AG20443 (cell line): Measurements from ENCODE around the gene EDIL3.
"Not testable (repeated sequence)": the region's sequence is repeated elsewhere in the genome, so short reads cannot be mapped to it uniquely, and the experiment has no call there.

Experiments
- DNase-seq: peaks from one replicate; pipeline ENCODE4 v3.0.0; 2012; ENCODE audit warnings: low spot score, mixed read lengths

Gene EDIL3

GRCh38 chr5:84378420-84378819 is 6.3 kb downstream of the EDIL3 start:
- DNase-seq: no peak

- no peak for DNase-seq
Observed at GRCh38 chr5:84376346-84376745, 8.3 kb downstream of the EDIL3 start.

- DNase-seq: no peak
Observed at GRCh38 chr5:84374568-84374967, 10.1 kb downstream of the EDIL3 start.

GRCh38 chr5:84373506-84373905 is 11.2 kb downstream of the EDIL3 start:
- no peak for DNase-seq

GRCh38 chr5:84372066-84372695 is 12.5 kb downstream of the EDIL3 start:
- peak; percentile 16 for DNase-seq

GRCh38 chr5:84370176-84370575 is 14.5 kb downstream of the EDIL3 start:
- no peak for DNase-seq

- DNase-seq: no peak
Observed at GRCh38 chr5:84364043-84364442, 20.6 kb downstream of the EDIL3 start.

- DNase-seq: no peak
Observed at GRCh38 chr5:84362061-84362720, 22.5 kb downstream of the EDIL3 start.

- DNase-seq: no peak
Observed at GRCh38 chr5:84361572-84361971, 23.1 kb downstream of the EDIL3 start.

- no peak for DNase-seq
Observed at GRCh38 chr5:84360056-84360455, 24.6 kb downstream of the EDIL3 start.

GRCh38 chr5:84354101-84354500 is 30.6 kb downstream of the EDIL3 start:
- DNase-seq: no peak

GRCh38 chr5:84344788-84345187 is 39.9 kb downstream of the EDIL3 start:
- no peak for DNase-seq

- DNase-seq: no peak
Observed at GRCh38 chr5:84343171-84343570, 41.5 kb downstream of the EDIL3 start.

GRCh38 chr5:84332106-84332505 is 52.6 kb downstream of the EDIL3 start:
- no peak for DNase-seq

- DNase-seq: no peak
Observed at GRCh38 chr5:84327591-84327990, 57.1 kb downstream of the EDIL3 start.

GRCh38 chr5:84322646-84323045 is 62.0 kb downstream of the EDIL3 start:
- no peak for DNase-seq

- DNase-seq: not testable (repeated sequence)
Observed at GRCh38 chr5:84317826-84318225, 66.9 kb downstream of the EDIL3 start.

- DNase-seq: not testable (repeated sequence)
Observed at GRCh38 chr5:84312280-84312679, 72.4 kb downstream of the EDIL3 start.

- DNase-seq: not testable (repeated sequence)
Observed at GRCh38 chr5:84309850-84310249, 74.8 kb downstream of the EDIL3 start.

- DNase-seq: no peak
Observed at GRCh38 chr5:84306601-84307000, 78.1 kb downstream of the EDIL3 start.

GRCh38 chr5:84304599-84304998 is 80.1 kb downstream of the EDIL3 start:
- DNase-seq: no peak

GRCh38 chr5:84303315-84303714 is 81.4 kb downstream of the EDIL3 start:
- DNase-seq: no peak

- DNase-seq: peak; percentile 9
Observed at GRCh38 chr5:84301535-84301934, 83.1 kb downstream of the EDIL3 start.

GRCh38 chr5:84299959-84300358 is 84.7 kb downstream of the EDIL3 start:
- no peak for DNase-seq
